Activated gamma-delta T cell (primary cell): ENCODE data around the gene IFNA5.

ENCODE experiments used
- DNase-seq: peaks from one replicate; lab custom pipeline; 2025; lab: John Stamatoyannopoulos, UW

IFNA5 gene

GRCh38 chr9:21294364-21294774 is 10.7 kb downstream of the IFNA5 start:
- no peak for DNase-seq

- no peak for DNase-seq
Measured at GRCh38 chr9:21289848-21290247, 15.3 kb downstream of the IFNA5 start.

- no peak for DNase-seq
Measured at GRCh38 chr9:21287280-21287679, 17.8 kb downstream of the IFNA5 start.

- no peak for DNase-seq
Measured at GRCh38 chr9:21286659-21287058, 18.5 kb downstream of the IFNA5 start.

GRCh38 chr9:21286099-21286498 is 19.0 kb downstream of the IFNA5 start:
- DNase-seq = no peak

- DNase-seq = no peak
Measured at GRCh38 chr9:21281275-21281674, 23.8 kb downstream of the IFNA5 start.

- DNase-seq = no peak
Measured at GRCh38 chr9:21268347-21268657, 36.8 kb downstream of the IFNA5 start.

- DNase-seq = no peak
Measured at GRCh38 chr9:21267485-21268346, 37.4 kb downstream of the IFNA5 start.

GRCh38 chr9:21266733-21267484 is 38.2 kb downstream of the IFNA5 start:
- DNase-seq = no peak

- no peak for DNase-seq
Measured at GRCh38 chr9:21265421-21266189, 39.5 kb downstream of the IFNA5 start.

- DNase-seq = no peak
Measured at GRCh38 chr9:21255538-21256212, 49.4 kb downstream of the IFNA5 start.
